Caco-2 (cell line): ENCODE measurements around the gene CYP24A1. TPM values are rescaled to one million over a fixed set of nuclear protein-coding genes. Genes with fewer than 3 reads are reported as not detected.
A peak's percentile ranks its signal among the peaks of the same experiment; 100 is the strongest.

ENCODE experiments used
- BruUV-seq: library from RNA; stranded (reverse); fragments of 400-500 nt; replicated peaks from 2 replicates; lab custom pipeline; 2021; lab: Mats Ljungman, UMichigan
- CTCF ChIA-PET: fragments of 300-600 bp; sonication (Branson Sonifier 250); formaldehyde crosslinking; loops from one replicate; lab custom pipeline; 2022; ENCODE audit warnings: antibody characterized with exemption; lab: Charles Lee
- POLR2A ChIA-PET: fragments of 300-600 bp; sonication (Branson Sonifier 250); formaldehyde crosslinking; loops from one replicate; lab custom pipeline; 2022; ENCODE audit warnings: antibody characterized with exemption; lab: Charles Lee
- DNase-seq, 2 experiments: peaks; one replicate each; pipeline versions ENCODE4 v3.0.0 to v3.0.0-alpha.2; 2020 to 2022
- H3K27me3 ChIP-seq: replicated peaks from 2 replicates; pipeline ENCODE4 v1.6.0; 2011; ENCODE audit warnings: low read length; ENCODE audit not compliant: control insufficient read depth, insufficient read depth
- H3K36me3 ChIP-seq: 2 replicates; pipeline ENCODE4 v1.5.1; 2011; ENCODE audit warnings: low read length; ENCODE audit not compliant: control insufficient read depth, insufficient read depth
- H3K4me1 ChIP-seq: fragments of 250-450 bp; sonication (Bioruptor Pico); 2 replicates; pipeline ENCODE4 v1.5.1; 2020; ENCODE audit warnings: mild to moderate bottlenecking
- H3K4me3 ChIP-seq: 2 replicates; pipeline ENCODE4 v1.5.1; 2011; ENCODE audit warnings: low read depth, mild to moderate bottlenecking, control low read depth, low read length
- H3K9me3 ChIP-seq: fragments of 250-450 bp; sonication (Bioruptor Pico); 2 replicates; pipeline ENCODE4 v1.5.1; 2020; ENCODE audit warnings: mild to moderate bottlenecking, moderate library complexity
- H3K27ac Mint-ChIP-seq: one replicate; pipeline ENCODE4 v1.8.0; 2022; ENCODE audit warnings: mixed read lengths; ENCODE audit not compliant: unreplicated experiment
- H3K27me3 Mint-ChIP-seq: one replicate; pipeline ENCODE4 v1.8.0; 2022; ENCODE audit warnings: mixed read lengths; ENCODE audit not compliant: insufficient read depth, unreplicated experiment
- H3K36me3 Mint-ChIP-seq: one replicate; pipeline ENCODE4 v1.8.0; 2022; ENCODE audit warnings: mild to moderate bottlenecking, mixed read lengths; ENCODE audit not compliant: insufficient read depth, unreplicated experiment
- H3K4me1 Mint-ChIP-seq: one replicate; pipeline ENCODE4 v1.8.0; 2022; ENCODE audit warnings: low read depth, mixed read lengths; ENCODE audit not compliant: unreplicated experiment
- H3K4me3 Mint-ChIP-seq: one replicate; pipeline ENCODE4 v1.8.0; 2022; ENCODE audit warnings: mild to moderate bottlenecking, moderate library complexity, mixed read lengths; ENCODE audit not compliant: unreplicated experiment
- H3K9me3 Mint-ChIP-seq: one replicate; pipeline ENCODE4 v1.8.0; 2022; ENCODE audit warnings: mixed read lengths; ENCODE audit not compliant: unreplicated experiment
- CTCF ChIP-seq, 2 experiments: fragments of 200-600 bp in 1 of 2; IDR thresholded peaks; 1 replicate in 1 of 2; 2 replicates in 1 of 2; pipeline versions ENCODE4 v1.5.1 to v1.8.0; 2011 to 2022; ENCODE audit warnings: antibody characterized with exemption in 1 of 2, control low read depth in 1 of 2, inconsistent platforms in 1 of 2, low read depth in 1 of 2, low read length in 1 of 2, mild to moderate bottlenecking in 1 of 2, moderate library complexity in 1 of 2; ENCODE audit not compliant: insufficient read depth in 1 of 2, severe bottlenecking in 1 of 2, unreplicated experiment in 1 of 2
- intact Hi-C: fragments of 100-400 bp; cut with micrococcal nuclease; formaldehyde crosslinking; loops from one replicate; pipeline ENCODE4 v1.10.0; 2022; ENCODE audit not compliant: unreplicated experiment
- total RNA-seq: library from RNA; stranded (reverse); gene quantifications from 2 replicates; pipeline ENCODE4 v1.2.3, GENCODE V29; 2022

CYP24A1 gene
- total RNA-seq, 1 experiment from 2014 or later: 3.7 TPM

- Mint-ChIP-seq H3K27ac (no peak overlapping the region), H3K27me3 (peaks cover 15% of the 10 kb centered on the region), H3K36me3 (no peaks in the 10 kb centered on the region), H3K4me1 (peaks cover 11% of the 10 kb centered on the region), H3K4me3 (no peak overlapping the region), H3K9me3 (no peaks in the 10 kb centered on the region)
- POLR2A ChIA-PET: no interaction called here
- intact Hi-C loops: loop anchor here (2.0 to 5.0 kb wide), 2 partner anchors 65 to 621 kb away; no protein-coding TSS in a partner anchor
- DNase-seq: peak in 1 of 2 experiments; percentile 59
- Histone ChIP-seq H3K9me3 (no peaks in the 10 kb centered on the region), H3K36me3 (no peaks in the 10 kb centered on the region), H3K27me3 (no peaks in the 10 kb centered on the region; the same call in 1 of the 2 replicates), H3K4me1 (peaks cover 6% of the 10 kb centered on the region; the same call in 1 of the 2 replicates), H3K4me3 (no peak overlapping the region)
- CTCF ChIA-PET: interaction anchor here (1.0 to 6.0 kb wide), 4 partner anchors 10 to 169 kb away, joined by 3 to 84 read pairs (median 12); partner anchors contain the start of gene PFDN4
- peak; percentile 44 to 51 for TF ChIP-seq CTCF (IDR thresholded peaks at IDR 0.05; ENCODE audit: insufficient read depth in 1 of 2, low read depth in 1 of 2, low read length in 1 of 2, severe bottlenecking in 1 of 2, unreplicated experiment in 1 of 2)
- BruUV-seq: no TSS peak
Observed at GRCh38 chr20:54197621-54198604, 24.1 kb upstream of the CYP24A1 start.

- peaks cover 11% of the 10 kb centered on the region for H3K4me1 Mint-ChIP-seq
- no TSS peak for BruUV-seq
- Histone ChIP-seq H3K27me3 (no peaks in the 10 kb centered on the region), H3K9me3 (no peaks in the 10 kb centered on the region), H3K4me1 (no peaks in the 10 kb centered on the region), H3K36me3 (no peaks in the 10 kb centered on the region), H3K4me3 (no peak overlapping the region)
- H3K27me3 Mint-ChIP-seq: peaks cover 16% of the 10 kb centered on the region
- H3K9me3 Mint-ChIP-seq: no peaks in the 10 kb centered on the region
- no peak overlapping the region for H3K4me3 Mint-ChIP-seq
- H3K36me3 Mint-ChIP-seq: no peaks in the 10 kb centered on the region
- no peak overlapping the region for H3K27ac Mint-ChIP-seq
- no peak for DNase-seq
- CTCF ChIA-PET: interaction anchor here (0.8 to 3.9 kb wide), 4 partner anchors 12 to 99 kb away, joined by 3 to 20 read pairs (median 6); partner anchors contain the start of gene PFDN4
- TF ChIP-seq CTCF (IDR thresholded peaks at IDR 0.05; ENCODE audit: insufficient read depth in 1 of 2, low read depth in 1 of 2, low read length in 1 of 2, severe bottlenecking in 1 of 2, unreplicated experiment in 1 of 2): peak in 1 of 2 experiments; percentile 9
- intact Hi-C loops: loop anchor here (5.0 kb wide), 1 partner anchor 618 kb away; no protein-coding TSS in a partner anchor
- POLR2A ChIA-PET: no interaction called here
Observed at GRCh38 chr20:54195483-54196472, 22.0 kb upstream of the CYP24A1 start.
